MCF 10A (cell line): ENCODE results near the gene MTA2. TPM values are rescaled to one million over a fixed set of nuclear protein-coding genes. Genes with fewer than 3 reads are reported as not detected.

ENCODE experiments used
- BruUV-seq: library from RNA; stranded (reverse); fragments of 400-500 nt; replicated peaks from 2 replicates; lab custom pipeline; 2021; lab: Mats Ljungman, UMichigan
- CTCF ChIA-PET: fragments of 300-600 bp; sonication (Branson Sonifier 250); formaldehyde crosslinking; extraction: SDS; loops from one replicate; lab custom pipeline; 2021; ENCODE audit warnings: antibody characterized with exemption, inconsistent platforms; lab: Yijun Ruan, JAX
- POLR2A ChIA-PET: fragments of 300-600, 350-650 bp; sonication (Branson Sonifier 250); formaldehyde crosslinking; extraction: SDS; loops from one replicate; lab custom pipeline; 2020; ENCODE audit warnings: antibody characterized with exemption, inconsistent platforms; lab: Yijun Ruan, JAX
- DNase-seq: peaks from one replicate; pipeline ENCODE4 v3.0.0-alpha.2; 2018; ENCODE audit not compliant: unreplicated experiment
- H3K27ac Mint-ChIP-seq: one replicate; pipeline ENCODE4 v1.8.0; 2022; ENCODE audit warnings: mild to moderate bottlenecking, low read depth, mixed read lengths; ENCODE audit not compliant: unreplicated experiment
- H3K27me3 Mint-ChIP-seq: one replicate; pipeline ENCODE4 v1.8.0; 2022; ENCODE audit warnings: mixed read lengths; ENCODE audit not compliant: insufficient read depth, unreplicated experiment
- H3K36me3 Mint-ChIP-seq: one replicate; pipeline ENCODE4 v1.8.0; 2022; ENCODE audit warnings: mild to moderate bottlenecking, moderate library complexity, mixed read lengths; ENCODE audit not compliant: insufficient read depth, unreplicated experiment
- H3K4me1 Mint-ChIP-seq: one replicate; pipeline ENCODE4 v1.8.0; 2022; ENCODE audit warnings: mixed read lengths; ENCODE audit not compliant: insufficient read depth, unreplicated experiment
- H3K4me3 Mint-ChIP-seq: one replicate; pipeline ENCODE4 v1.8.0; 2022; ENCODE audit warnings: mild to moderate bottlenecking, moderate library complexity, mixed read lengths; ENCODE audit not compliant: unreplicated experiment
- H3K9me3 Mint-ChIP-seq: one replicate; pipeline ENCODE4 v1.8.0; 2022; ENCODE audit warnings: mixed read lengths; ENCODE audit not compliant: unreplicated experiment
- CTCF ChIP-seq: fragments of 200-600 bp; IDR thresholded peaks from one replicate; pipeline ENCODE4 v1.8.0; 2022; ENCODE audit warnings: antibody characterized with exemption, mild to moderate bottlenecking; ENCODE audit not compliant: unreplicated experiment
- intact Hi-C: fragments of 100-400 bp; cut with micrococcal nuclease; formaldehyde crosslinking; loops from 2 replicates; pipeline ENCODE4 v1.14.1; 2022
- total RNA-seq: library from RNA; stranded (reverse); gene quantifications from 2 replicates; pipeline ENCODE4 v1.2.3, GENCODE V29; 2022

Gene MTA2
- total RNA-seq, 1 experiment from 2014 or later = 176 TPM

- Mint-ChIP-seq H3K27me3 (no peaks in the 10 kb centered on the region), H3K36me3 (peaks cover 40% of the 10 kb centered on the region), H3K4me1 (peaks cover 9% of the 10 kb centered on the region), H3K27ac (no peak overlapping the region), H3K9me3 (no peaks in the 10 kb centered on the region), H3K4me3 (no peak overlapping the region)
- ChIA-PET CTCF (interaction anchor here (0.5 to 1.2 kb wide), 6 partner anchors 16 to 587 kb away, joined by 3 to 5 read pairs (median 4); partner anchors contain the start of gene B3GAT3), POLR2A (interaction anchor here (0.7 to 7.1 kb wide), 10 partner anchors 18 to 79 kb away, joined by 3 to 98 read pairs (median 4); partner anchors contain the start of genes B3GAT3, C11orf98, CSKMT and EEF1G)
- no TSS peak for BruUV-seq
- TF ChIP-seq CTCF = no peak
- DNase-seq = no peak
- intact Hi-C loops = loop anchor here (5.0 kb wide), 1 partner anchor 36 kb away; the partner anchor contains the start of genes EML3 and ROM1
Observed at GRCh38 chr11:62648185-62648966, 46.7 kb upstream of the MTA2 start.

- no peak overlapping the region for H3K27ac Mint-ChIP-seq
- no peak for TF ChIP-seq CTCF
- BruUV-seq = no TSS peak
- POLR2A ChIA-PET = interaction anchor here (0.7 to 7.1 kb wide), 6 partner anchors 19 to 64 kb away, joined by 3 to 98 read pairs (median 18); partner anchors contain the start of genes B3GAT3, C11orf98, CSKMT and TUT1
- DNase-seq = no peak
- H3K4me3 Mint-ChIP-seq = no peak overlapping the region
- no peaks in the 10 kb centered on the region for H3K27me3 Mint-ChIP-seq
- H3K4me1 Mint-ChIP-seq = peaks cover 6% of the 10 kb centered on the region
- H3K9me3 Mint-ChIP-seq = no peaks in the 10 kb centered on the region
- CTCF ChIA-PET = interaction anchor here (0.6 to 1.1 kb wide), 3 partner anchors 18 to 566 kb away, joined by 3 to 4 read pairs (median 3); no protein-coding TSS in a partner anchor
- intact Hi-C loops = loop anchor here (5.0 kb wide), 1 partner anchor 35 kb away; the partner anchor contains the start of genes EML3 and ROM1
- H3K36me3 Mint-ChIP-seq = peaks cover 47% of the 10 kb centered on the region
Observed at GRCh38 chr11:62647609-62648005, 45.9 kb upstream of the MTA2 start.

- BruUV-seq = no TSS peak
- H3K4me3 Mint-ChIP-seq = peak overlapping the region; percentile 95
- H3K4me1 Mint-ChIP-seq = no peaks in the 10 kb centered on the region
- H3K27ac Mint-ChIP-seq = peak overlapping the region; percentile 92
- CTCF ChIA-PET = interaction anchor here (0.6 to 1.5 kb wide), 5 partner anchors 10 to 566 kb away, joined by 3 to 8 read pairs (median 3); no protein-coding TSS in a partner anchor
- POLR2A ChIA-PET = interaction anchor here (0.6 to 7.1 kb wide), 22 partner anchors 8 to 668 kb away, joined by 3 to 98 read pairs (median 7); partner anchors contain the start of genes AHNAK, B3GAT3, C11orf98 and CSKMT
- no peaks in the 10 kb centered on the region for H3K27me3 Mint-ChIP-seq
- no peaks in the 10 kb centered on the region for H3K9me3 Mint-ChIP-seq
- no peak for TF ChIP-seq CTCF
- peaks cover 53% of the 10 kb centered on the region for H3K36me3 Mint-ChIP-seq
- DNase-seq = no peak
- intact Hi-C loops = loop anchor here (5.0 kb wide), 1 partner anchor 35 kb away; the partner anchor contains the start of genes EML3 and ROM1
Observed at GRCh38 chr11:62646825-62647608, 45.4 kb upstream of the MTA2 start.
